Nephron progenitor cell (in vitro differentiated cells): Measurements from ENCODE around the gene COL18A1.
"Not testable (repeated sequence)": the region's sequence is repeated elsewhere in the genome, so short reads cannot be mapped to it uniquely, and the experiment has no call there.

Experiments used
- DNase-seq: peaks from one replicate; pipeline ENCODE4 v3.0.0; 2021
- H3K27ac Mint-ChIP-seq: 2 replicates; pipeline ENCODE4 v1.8.0; 2021; ENCODE audit warnings: mild to moderate bottlenecking, moderate library complexity, mixed read lengths
- H3K27me3 Mint-ChIP-seq: 2 replicates; pipeline ENCODE4 v1.8.0; 2021; ENCODE audit warnings: mild to moderate bottlenecking, low read depth, mixed read lengths; ENCODE audit not compliant: poor library complexity
- H3K36me3 Mint-ChIP-seq: 2 replicates; pipeline ENCODE4 v1.8.0; 2021; ENCODE audit warnings: low read depth, mixed read lengths
- H3K4me1 Mint-ChIP-seq: 2 replicates; pipeline ENCODE4 v1.8.0; 2021; ENCODE audit warnings: mixed read lengths
- H3K4me3 Mint-ChIP-seq: 2 replicates; pipeline ENCODE4 v1.8.0; 2021; ENCODE audit warnings: mild to moderate bottlenecking, moderate library complexity, mixed read lengths
- H3K9me3 Mint-ChIP-seq: 2 replicates; pipeline ENCODE4 v1.8.0; 2021; ENCODE audit warnings: mild to moderate bottlenecking, moderate library complexity, mixed read lengths
- CTCF ChIP-seq: fragments of 200-600 bp; sonication (generic); IDR thresholded peaks from 2 replicates; pipeline ENCODE4 v1.5.0; 2021; ENCODE audit warnings: antibody characterized with exemption

Gene COL18A1

GRCh38 chr21:45362748-45363145, 42.2 kb upstream of the COL18A1 start:
- no peak overlapping the region for H3K4me3 Mint-ChIP-seq
- H3K27me3 Mint-ChIP-seq: peaks cover 21% of the 10 kb centered on the region
- no peak for DNase-seq

GRCh38 chr21:45363272-45363671, 41.7 kb upstream of the COL18A1 start:
- not testable (repeated sequence) for H3K27ac Mint-ChIP-seq, H3K9me3 Mint-ChIP-seq, H3K4me3 Mint-ChIP-seq, H3K36me3 Mint-ChIP-seq, DNase-seq
- peaks cover 77% of the 10 kb centered on the region for H3K4me1 Mint-ChIP-seq
- H3K27me3 Mint-ChIP-seq: peaks cover 21% of the 10 kb centered on the region

More at GRCh38 chr21:45362748-45363145, 42.2 kb upstream of the COL18A1 start:
- peaks cover 77% of the 10 kb centered on the region for H3K4me1 Mint-ChIP-seq
- H3K9me3 Mint-ChIP-seq: no peaks in the 10 kb centered on the region
- no peak for TF ChIP-seq CTCF
- H3K36me3 Mint-ChIP-seq: no peaks in the 10 kb centered on the region
- no peak overlapping the region for H3K27ac Mint-ChIP-seq

GRCh38 chr21:45363921-45364467, 41.0 kb upstream of the COL18A1 start:
- Mint-ChIP-seq H3K4me1 (peaks cover 71% of the 10 kb centered on the region), H3K27me3 (peaks cover 21% of the 10 kb centered on the region), H3K27ac (peak overlapping the region; percentile 17), H3K9me3 (no peaks in the 10 kb centered on the region), H3K4me3 (no peak overlapping the region), H3K36me3 (no peaks in the 10 kb centered on the region)
- no peak for DNase-seq
- TF ChIP-seq CTCF: no peak

GRCh38 chr21:45364468-45365185, 40.3 kb upstream of the COL18A1 start:
- no peak overlapping the region for H3K4me3 Mint-ChIP-seq
- peaks cover 65% of the 10 kb centered on the region for H3K4me1 Mint-ChIP-seq
- no peaks in the 10 kb centered on the region for H3K9me3 Mint-ChIP-seq
- no peaks in the 10 kb centered on the region for H3K36me3 Mint-ChIP-seq
- peak overlapping the region; percentile 17 for H3K27ac Mint-ChIP-seq
- TF ChIP-seq CTCF: no peak
- no peak for DNase-seq
- peaks cover 20% of the 10 kb centered on the region for H3K27me3 Mint-ChIP-seq

- peaks cover 22% of the 10 kb centered on the region for H3K27me3 Mint-ChIP-seq
- no peak for DNase-seq
- H3K4me1 Mint-ChIP-seq: peaks cover 60% of the 10 kb centered on the region
- no peak overlapping the region for H3K27ac Mint-ChIP-seq
- H3K36me3 Mint-ChIP-seq: no peaks in the 10 kb centered on the region
- H3K4me3 Mint-ChIP-seq: no peak overlapping the region
- H3K9me3 Mint-ChIP-seq: no peaks in the 10 kb centered on the region
- no peak for TF ChIP-seq CTCF
These were observed 39.8 kb upstream of the COL18A1 start for GRCh38 chr21:45365186-45365607.

GRCh38 chr21:45365608-45366241, 39.2 kb upstream of the COL18A1 start:
- DNase-seq: no peak
- Mint-ChIP-seq H3K27me3 (peaks cover 23% of the 10 kb centered on the region), H3K9me3 (no peaks in the 10 kb centered on the region), H3K27ac (no peak overlapping the region), H3K4me3 (no peak overlapping the region), H3K4me1 (peaks cover 59% of the 10 kb centered on the region), H3K36me3 (no peaks in the 10 kb centered on the region)
- no peak for TF ChIP-seq CTCF
